Stimulated activated naive CD4-positive, alpha-beta T cell treated with Interleukin-2 at 50 U/mL for 16 hours (primary cell): Measurements from ENCODE around the gene NRXN2.
"Not testable (repeated sequence)": the region's sequence is repeated elsewhere in the genome, so short reads cannot be mapped to it uniquely, and the experiment has no call there.

ENCODE experiments used
- DNase-seq: peaks from one replicate; lab custom pipeline; 2025; lab: John Stamatoyannopoulos, UW

Gene NRXN2

GRCh38 chr11:64605244-64605560 lies 117.8 kb downstream of the NRXN2 start:
- no peak for DNase-seq

- DNase-seq, result no peak
Observed at GRCh38 chr11:64604458-64605243, 118.3 kb downstream of the NRXN2 start.

GRCh38 chr11:64603411-64604110 lies 119.4 kb downstream of the NRXN2 start:
- no peak for DNase-seq

- no peak for DNase-seq
Observed at GRCh38 chr11:64602466-64603070, 120.4 kb downstream of the NRXN2 start.

- no peak for DNase-seq
Observed at GRCh38 chr11:64601605-64602465, 121.2 kb downstream of the NRXN2 start.

- DNase-seq, result no peak
Observed at GRCh38 chr11:64600281-64600992, 122.6 kb downstream of the NRXN2 start.

- no peak for DNase-seq
Observed at GRCh38 chr11:64599698-64600211, 123.2 kb downstream of the NRXN2 start.

- no peak for DNase-seq
Observed at GRCh38 chr11:64598797-64599697, 124.0 kb downstream of the NRXN2 start.

GRCh38 chr11:64598106-64598796 lies 124.7 kb downstream of the NRXN2 start:
- DNase-seq, result no peak

- DNase-seq, result no peak
Observed at GRCh38 chr11:64597671-64598101, 125.3 kb downstream of the NRXN2 start.

GRCh38 chr11:64595922-64596321 lies 127.1 kb downstream of the NRXN2 start:
- DNase-seq, result not testable (repeated sequence)

GRCh38 chr11:64594159-64594939 lies 128.6 kb downstream of the NRXN2 start:
- DNase-seq, result no peak

GRCh38 chr11:64593156-64594105 lies 129.6 kb downstream of the NRXN2 start:
- no peak for DNase-seq

GRCh38 chr11:64592656-64593055 lies 130.3 kb downstream of the NRXN2 start:
- DNase-seq, result no peak

GRCh38 chr11:64592234-64592615 lies 130.8 kb downstream of the NRXN2 start:
- DNase-seq, result no peak

- no peak for DNase-seq
Observed at GRCh38 chr11:64591257-64592233, 131.5 kb downstream of the NRXN2 start.
